GM18861 (cell line): ENCODE results near the gene ADCK1.
"Not testable (repeated sequence)": the region's sequence is repeated elsewhere in the genome, so short reads cannot be mapped to it uniquely, and the experiment has no call there.

ENCODE experiments used
- ATAC-seq: cut with Tn5 transposase; IDR thresholded peaks from one replicate; pipeline ENCODE4 v1.9.1; 2021; ENCODE audit not compliant: unreplicated experiment

Gene ADCK1

GRCh38 chr14:77808250-77808649 is 8.3 kb downstream of the ADCK1 start:
- ATAC-seq: no peak

DNA sequence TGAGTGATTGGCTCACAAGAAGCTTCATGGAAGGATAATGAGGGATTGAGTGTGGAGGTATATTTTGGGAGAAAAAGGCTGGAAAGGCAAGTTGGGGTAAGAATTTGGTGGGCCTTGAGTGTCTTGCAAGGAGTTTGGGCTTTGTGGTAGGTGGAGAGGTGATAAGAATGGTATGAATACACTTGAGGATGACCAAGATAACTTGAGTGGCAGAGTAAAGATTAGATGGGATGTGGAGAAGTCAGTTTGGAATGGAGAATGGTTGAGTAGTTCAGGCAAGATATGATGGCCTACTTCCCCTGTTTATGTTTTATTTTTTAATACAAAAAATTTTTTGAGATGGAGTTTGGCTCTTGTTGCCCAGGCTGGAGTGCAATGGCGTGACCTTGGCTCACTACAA is 9.1 kb downstream of the ADCK1 start:
- no peak for ATAC-seq

GRCh38 chr14:77812028-77812427 is 12.1 kb downstream of the ADCK1 start:
- ATAC-seq: peak; percentile 87

GRCh38 chr14:77812682-77813081 is 12.8 kb downstream of the ADCK1 start:
- ATAC-seq: not testable (repeated sequence)

- ATAC-seq: no peak
These were observed 22.4 kb downstream of the ADCK1 start for GRCh38 chr14:77822307-77822706.

- ATAC-seq: no peak
These were observed 22.8 kb downstream of the ADCK1 start for GRCh38 chr14:77822741-77823140.

GRCh38 chr14:77823378-77823777 is 23.5 kb downstream of the ADCK1 start:
- no peak for ATAC-seq

- no peak for ATAC-seq
These were observed 26.1 kb downstream of the ADCK1 start for GRCh38 chr14:77825895-77826519.

DNA sequence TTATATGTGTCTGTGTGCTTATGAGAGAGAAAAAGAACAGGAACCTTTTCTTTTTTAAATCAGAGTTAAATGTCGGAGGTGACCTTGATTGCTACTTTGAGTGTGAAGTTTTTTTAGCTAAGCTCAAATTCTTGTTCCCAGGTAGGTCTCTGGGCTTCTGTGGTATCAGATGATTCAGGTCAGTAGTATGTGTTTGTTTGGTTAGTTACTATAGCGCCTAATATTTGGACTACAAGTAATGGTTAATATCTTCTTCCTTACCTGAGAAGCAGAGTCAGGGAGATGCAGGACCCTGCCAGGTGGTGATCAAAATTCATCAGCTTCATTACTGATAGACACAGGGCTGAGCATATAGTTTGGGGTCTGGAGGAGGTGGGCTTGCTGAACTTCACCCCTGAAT is 30.8 kb downstream of the ADCK1 start:
- no peak for ATAC-seq

GRCh38 chr14:77832297-77832696 is 32.4 kb downstream of the ADCK1 start:
- ATAC-seq: no peak

- no peak for ATAC-seq
These were observed 38.0 kb downstream of the ADCK1 start for GRCh38 chr14:77837926-77838325.

- ATAC-seq: no peak
These were observed 39.1 kb downstream of the ADCK1 start for GRCh38 chr14:77838831-77839511.

DNA sequence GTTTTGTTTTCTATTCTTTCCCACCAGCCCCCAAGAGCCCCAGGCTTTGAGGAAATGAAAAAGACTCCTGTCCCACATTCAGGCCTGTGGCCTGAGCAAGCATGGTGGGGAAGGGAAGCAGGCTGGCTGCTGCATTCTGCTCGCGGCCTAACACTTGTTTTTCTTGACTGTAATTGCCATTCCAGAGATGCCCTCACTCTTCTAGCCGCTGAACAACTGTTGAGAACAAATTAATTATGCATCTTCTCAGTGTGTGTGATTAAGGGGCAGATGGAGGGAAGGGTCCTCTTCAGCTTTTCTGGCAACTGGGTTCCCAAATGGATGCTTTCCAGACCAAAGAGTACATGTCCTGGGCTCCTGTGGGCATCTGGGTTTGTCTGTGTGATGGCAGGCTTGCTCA is 43.3 kb downstream of the ADCK1 start:
- ATAC-seq: no peak

DNA sequence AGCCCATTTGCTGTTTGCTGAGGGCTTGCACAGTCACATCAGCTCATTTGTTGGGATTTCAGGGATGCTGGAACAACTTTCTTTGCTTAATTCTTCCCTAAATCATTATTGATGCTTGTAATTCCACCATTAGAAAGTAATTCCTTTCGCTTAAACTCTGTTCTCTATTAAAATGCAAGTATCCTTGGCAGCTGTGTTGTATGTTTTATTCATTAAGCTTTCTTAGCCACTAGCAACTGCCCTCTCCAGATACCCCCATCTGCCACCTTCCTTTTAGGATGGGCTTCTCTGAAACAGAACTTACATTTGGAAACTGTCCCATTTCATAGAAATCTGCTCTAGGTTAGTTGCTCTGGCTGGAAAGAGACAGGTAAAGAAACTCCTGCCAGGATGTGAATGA is 43.7 kb downstream of the ADCK1 start:
- no peak for ATAC-seq

DNA sequence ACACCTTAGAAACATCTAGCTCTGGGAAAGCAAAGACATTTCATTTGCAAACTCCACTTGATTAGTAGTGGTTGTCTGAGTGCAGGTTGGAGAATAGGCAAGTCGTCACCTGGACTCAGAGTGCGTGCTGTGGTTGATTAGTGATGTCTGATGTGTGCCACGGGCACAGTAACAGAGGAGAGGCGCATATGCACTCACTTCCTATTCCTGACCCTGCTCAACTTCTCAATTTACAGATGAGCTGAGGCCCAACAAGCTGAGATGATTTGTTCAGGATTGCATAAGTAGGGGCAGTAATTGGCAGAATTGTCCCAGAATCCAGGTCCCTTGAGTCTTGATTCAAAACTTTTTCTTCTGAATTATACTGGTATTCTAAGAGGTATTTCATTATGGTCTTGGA is 44.9 kb downstream of the ADCK1 start:
- ATAC-seq: no peak

DNA sequence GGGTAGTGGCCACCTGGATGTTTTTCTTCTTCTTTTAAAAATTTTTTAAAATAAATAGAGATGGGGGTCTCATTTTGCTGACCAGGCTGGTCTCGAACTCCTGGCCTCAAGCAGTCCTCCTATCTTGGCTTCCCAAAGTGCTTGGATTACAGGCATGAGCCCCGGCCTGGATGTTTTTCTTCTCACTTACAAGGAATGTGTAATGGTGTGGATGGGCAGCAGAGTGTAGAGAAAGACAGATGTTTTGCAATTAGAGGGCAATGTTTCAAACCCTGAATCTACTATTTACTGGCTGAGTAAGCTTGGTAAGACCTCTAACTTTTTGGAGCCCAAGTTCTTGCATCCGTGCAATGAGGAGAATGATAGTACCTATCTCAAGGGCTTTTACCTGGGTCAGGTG is 48.1 kb downstream of the ADCK1 start:
- no peak for ATAC-seq

DNA sequence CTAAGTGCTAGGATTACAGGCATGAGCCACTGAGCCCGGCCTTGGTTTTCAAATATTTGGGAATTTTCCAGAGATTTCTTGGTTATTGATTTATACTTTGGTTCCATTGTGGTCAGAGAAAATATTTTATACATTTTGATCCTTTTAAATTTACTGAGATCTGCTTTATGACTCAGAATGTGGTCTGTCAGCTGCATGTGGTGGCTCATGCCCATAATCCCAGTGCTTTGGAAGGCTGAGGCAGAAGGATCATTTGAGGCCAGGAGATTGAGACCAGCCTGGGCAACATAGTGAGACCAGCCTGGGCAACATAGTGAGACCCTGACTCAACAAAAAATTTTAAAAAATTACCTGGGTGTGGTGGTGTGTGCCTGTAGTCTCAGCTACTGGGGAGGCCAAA is 49.8 kb downstream of the ADCK1 start:
- ATAC-seq: no peak

DNA sequence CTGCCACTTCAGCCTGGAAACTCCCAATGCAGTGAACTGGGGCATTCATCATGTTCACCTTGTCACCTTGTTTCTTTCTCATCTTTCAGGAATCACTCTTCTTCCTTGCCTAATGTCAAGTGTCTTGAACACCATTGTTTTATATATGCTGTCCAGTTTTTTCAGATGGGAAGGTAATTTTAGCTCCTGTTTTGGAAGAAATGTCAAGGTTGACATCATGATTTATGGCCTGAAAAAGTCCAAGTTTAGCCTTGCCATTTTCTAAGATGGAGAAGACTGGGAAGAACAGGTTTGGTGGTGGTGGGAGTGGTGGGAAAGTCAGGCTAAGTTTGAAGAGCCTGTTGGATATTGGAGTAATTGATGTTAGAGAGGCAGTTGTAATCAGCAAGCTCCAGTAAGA is 54.0 kb downstream of the ADCK1 start:
- no peak for ATAC-seq

- no peak for ATAC-seq
These were observed 57.0 kb downstream of the ADCK1 start for GRCh38 chr14:77856941-77857340.

GRCh38 chr14:77859934-77860570 is 60.1 kb downstream of the ADCK1 start:
- no peak for ATAC-seq

- ATAC-seq: no peak
These were observed 61.3 kb downstream of the ADCK1 start for GRCh38 chr14:77861201-77861600.

DNA sequence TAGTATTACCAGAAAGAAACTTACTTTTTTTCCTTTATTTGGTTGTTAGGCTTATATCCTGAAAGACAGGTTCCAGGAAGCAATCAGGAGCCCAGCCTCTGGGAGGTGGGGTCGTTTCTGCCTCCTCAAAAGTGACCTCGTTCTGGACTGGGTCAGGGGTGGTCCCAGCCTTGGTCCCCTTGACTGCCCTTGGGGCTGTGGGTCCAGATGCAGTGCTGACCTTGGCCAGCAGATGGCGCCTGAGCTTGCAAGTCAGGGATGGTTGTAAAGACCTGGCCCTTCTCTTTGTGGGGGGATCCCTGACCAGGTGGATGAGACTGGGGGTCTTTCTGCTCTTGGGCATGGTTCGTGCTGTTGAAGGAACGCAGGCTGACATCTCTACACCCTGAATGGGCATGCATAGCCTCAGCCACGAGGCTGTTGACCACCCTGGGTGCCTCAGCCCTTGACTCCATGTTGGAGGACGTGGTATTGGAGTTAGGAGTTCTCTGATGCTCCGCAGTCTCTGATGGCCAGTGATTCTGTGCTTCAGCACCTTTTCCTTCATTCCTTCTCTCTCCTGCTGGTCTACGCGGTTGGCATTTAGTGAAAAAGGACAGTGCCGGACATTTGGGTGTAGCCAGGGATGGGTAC is 62.4 kb downstream of the ADCK1 start:
- ATAC-seq: no peak
